OCI-LY7 (cell line): Measurements from ENCODE around the gene HLX.

Experiments
- EZH2phosphoT487 ChIP-seq: fragments of 200-600 bp; sonication (generic); IDR thresholded peaks from 2 replicates; pipeline ENCODE4 v1.6.1; 2018; ENCODE audit warnings: low read depth, borderline replicate concordance, mild to moderate bottlenecking, mixed run types, antibody characterized with exemption, low read length, moderate library complexity, mixed read lengths
- TF ChIP-seq, protein P1 (sequence below): fragments of 200-600 bp; sonication (generic); conservative IDR thresholded peaks from 2 replicates; pipeline ENCODE4 v1.5.1; 2014; ENCODE audit warnings: mild to moderate bottlenecking, antibody characterized with exemption, low read length, moderate library complexity, mixed read lengths

DNA sequence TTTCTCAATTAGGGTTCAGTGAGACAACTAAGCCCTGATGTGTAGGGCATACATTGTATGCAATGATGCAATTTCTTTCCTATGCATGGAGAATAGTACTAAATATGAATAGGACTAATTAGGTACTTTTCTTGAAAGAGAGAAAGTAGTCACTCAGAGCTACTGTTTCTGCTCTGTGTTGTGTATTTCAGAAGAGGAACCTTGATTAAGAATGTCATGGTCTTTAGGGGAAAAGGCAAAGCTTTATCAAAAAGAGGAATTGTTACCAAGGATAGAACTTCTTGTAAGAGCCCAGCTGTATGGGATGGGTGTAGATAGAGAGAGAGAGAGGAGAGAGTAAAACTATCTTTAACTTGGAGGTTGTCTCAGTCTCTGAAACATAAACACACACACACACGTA lies 49.1 kb downstream of the HLX start:
- TF ChIP-seq EZH2phosphoT487 = no peak
- TF ChIP-seq, protein P1, sequence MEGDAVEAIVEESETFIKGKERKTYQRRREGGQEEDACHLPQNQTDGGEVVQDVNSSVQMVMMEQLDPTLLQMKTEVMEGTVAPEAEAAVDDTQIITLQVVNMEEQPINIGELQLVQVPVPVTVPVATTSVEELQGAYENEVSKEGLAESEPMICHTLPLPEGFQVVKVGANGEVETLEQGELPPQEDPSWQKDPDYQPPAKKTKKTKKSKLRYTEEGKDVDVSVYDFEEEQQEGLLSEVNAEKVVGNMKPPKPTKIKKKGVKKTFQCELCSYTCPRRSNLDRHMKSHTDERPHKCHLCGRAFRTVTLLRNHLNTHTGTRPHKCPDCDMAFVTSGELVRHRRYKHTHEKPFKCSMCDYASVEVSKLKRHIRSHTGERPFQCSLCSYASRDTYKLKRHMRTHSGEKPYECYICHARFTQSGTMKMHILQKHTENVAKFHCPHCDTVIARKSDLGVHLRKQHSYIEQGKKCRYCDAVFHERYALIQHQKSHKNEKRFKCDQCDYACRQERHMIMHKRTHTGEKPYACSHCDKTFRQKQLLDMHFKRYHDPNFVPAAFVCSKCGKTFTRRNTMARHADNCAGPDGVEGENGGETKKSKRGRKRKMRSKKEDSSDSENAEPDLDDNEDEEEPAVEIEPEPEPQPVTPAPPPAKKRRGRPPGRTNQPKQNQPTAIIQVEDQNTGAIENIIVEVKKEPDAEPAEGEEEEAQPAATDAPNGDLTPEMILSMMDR = no peak
